HG02970 (cell line): Measurements from ENCODE around the gene ITGA11.

Source experiments
- ATAC-seq: cut with Tn5 transposase; IDR thresholded peaks from one replicate; pipeline ENCODE4 v1.9.1; 2021; ENCODE audit warnings: mild to moderate bottlenecking, moderate library complexity, moderate number of reproducible peaks; ENCODE audit not compliant: unreplicated experiment, low FRiP score

ITGA11 gene

DNA sequence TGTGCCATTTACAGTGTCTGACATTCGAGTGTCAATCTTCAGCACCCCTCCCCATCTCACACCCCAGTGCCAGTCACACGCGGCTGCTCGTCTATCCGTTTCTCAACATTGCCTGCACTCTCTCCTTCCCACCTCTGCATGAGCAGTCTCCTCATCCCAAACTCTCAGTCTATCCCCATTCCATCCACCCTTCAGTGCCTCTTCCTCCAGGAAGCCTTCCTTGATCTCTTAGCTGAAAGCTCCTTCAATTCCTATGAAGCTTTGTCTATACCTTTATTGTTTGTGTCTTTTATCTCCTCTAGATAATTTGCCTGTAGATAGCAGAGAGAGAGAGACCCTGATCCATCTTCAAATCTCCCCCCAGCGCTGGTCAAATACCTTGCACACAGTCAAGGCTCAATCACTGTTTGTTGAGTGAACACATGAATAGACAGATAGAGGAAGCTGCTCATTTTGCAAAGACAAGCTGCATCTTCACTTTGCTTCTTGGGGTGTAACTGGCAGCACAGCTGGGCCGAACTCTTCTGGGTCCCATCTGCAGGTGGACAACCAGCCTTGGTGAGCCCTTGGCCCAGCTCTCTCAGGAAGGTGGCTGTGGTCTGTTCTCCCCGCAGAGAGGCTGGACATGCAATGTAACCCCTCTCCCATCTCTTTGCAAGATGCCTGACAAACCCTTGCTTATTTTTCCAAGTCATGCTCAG is 52.8 kb downstream of the ITGA11 start:
- no peak for ATAC-seq

DNA sequence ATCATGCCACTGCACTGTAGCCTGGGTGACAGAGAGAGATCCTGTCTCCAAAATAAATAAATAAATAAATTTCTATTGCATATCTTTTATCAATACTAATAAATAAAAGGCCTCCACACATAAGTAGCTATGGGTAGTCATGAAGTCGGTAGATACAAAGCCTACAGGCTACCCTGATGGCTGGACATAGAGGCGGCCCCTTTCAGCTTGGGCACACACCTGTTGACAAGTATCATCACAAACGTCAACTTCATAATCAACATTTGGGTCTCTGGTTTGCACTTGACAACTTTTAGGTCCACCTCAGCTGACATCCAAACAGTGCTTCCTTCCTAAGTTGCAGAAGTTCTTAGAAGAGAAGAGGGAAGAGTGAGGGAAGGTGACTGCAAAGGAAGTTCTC is 53.4 kb downstream of the ITGA11 start:
- no peak for ATAC-seq

DNA sequence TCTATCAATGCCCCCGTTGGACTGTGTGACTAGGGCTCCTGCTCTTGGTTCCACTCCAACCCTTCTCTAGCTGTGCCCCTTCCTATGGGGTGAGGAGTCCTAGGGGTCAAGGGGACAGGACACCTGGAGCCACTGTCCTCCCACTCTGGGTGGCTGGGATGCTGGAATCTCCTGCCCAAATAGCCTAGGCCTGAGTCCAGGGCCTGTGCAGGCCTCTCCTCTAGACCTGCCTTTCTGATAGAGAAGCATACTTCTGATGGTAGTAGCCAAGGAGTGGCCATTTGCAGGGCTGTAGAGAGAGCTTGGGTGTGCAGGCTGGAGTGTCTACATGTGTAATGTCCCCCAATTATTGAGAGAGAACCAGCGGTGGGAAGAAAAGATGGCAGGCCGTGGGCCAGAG is 54.2 kb downstream of the ITGA11 start:
- no peak for ATAC-seq

- no peak for ATAC-seq
These were observed 55.4 kb downstream of the ITGA11 start for GRCh38 chr15:68376447-68377060.

- ATAC-seq = no peak
These were observed 56.2 kb downstream of the ITGA11 start for GRCh38 chr15:68375716-68376220.

GRCh38 chr15:68375191-68375631 is 56.8 kb downstream of the ITGA11 start:
- no peak for ATAC-seq

DNA sequence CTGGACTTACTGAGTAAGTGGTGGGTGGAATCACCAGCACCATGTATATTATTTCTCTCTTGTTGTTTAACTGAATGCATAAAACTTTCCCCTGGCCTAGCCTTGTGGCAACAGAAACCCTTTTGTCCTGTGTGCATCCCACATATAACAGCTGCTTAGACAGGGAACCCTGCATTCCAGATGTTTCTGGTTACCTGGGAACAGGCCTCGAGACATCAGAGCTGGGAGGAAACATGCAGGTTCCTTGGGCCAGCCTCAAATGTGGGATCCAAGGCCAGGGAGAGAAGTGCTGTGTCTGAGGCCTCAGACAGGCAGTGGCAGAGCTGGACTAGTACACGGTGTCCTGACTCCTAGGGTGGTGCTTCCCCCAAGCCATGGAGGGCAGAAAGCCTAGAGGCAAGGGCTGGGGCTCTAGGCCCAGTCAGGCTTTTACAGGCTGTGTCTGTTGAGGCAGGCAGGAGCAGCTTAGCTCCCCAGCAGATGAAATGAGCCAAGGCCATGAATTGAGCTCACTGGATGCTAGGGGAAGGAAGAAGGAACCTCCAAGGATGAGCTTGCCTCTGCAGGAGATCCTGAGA is 57.7 kb downstream of the ITGA11 start:
- ATAC-seq = no peak

DNA sequence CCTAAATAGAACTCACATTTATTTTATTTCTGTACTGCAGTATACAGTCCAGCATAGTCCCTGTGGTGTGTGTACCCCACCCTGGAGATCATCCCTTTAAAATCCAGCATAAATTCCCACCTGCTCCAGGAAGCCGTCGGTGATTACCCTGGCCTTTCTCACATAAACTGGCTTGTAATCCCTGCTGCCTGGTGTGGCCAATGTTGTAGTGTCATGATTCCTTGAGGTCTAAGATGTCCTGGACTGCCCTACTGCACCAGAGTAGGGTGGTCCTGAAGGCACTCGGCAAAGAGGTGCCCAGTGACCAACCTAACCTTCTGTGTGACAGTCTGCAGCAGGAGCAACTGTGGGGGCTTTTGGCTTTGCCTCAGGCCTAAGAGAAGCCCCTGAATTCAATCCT is 58.9 kb downstream of the ITGA11 start:
- no peak for ATAC-seq

- no peak for ATAC-seq
These were observed 59.6 kb downstream of the ITGA11 start for GRCh38 chr15:68372291-68372811.

DNA sequence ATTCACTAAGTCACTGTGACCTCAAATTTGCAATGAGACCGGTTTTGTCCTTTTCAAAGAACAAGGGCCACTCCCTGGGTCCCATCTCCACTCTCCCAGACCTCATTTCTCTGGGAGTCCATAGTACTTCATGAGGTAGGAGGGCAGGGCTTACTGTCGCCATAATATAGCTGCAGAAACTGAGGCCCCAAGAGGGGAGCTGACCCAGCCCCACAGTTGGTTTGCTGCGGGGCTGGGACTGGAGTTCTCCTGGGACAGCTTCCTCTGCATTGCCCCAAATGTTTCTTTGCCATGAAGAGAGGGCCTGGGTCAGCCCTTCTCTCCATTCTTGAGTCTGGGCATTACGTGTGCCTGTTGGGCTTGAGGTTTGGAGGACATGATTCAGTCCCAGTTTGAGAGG is 60.1 kb downstream of the ITGA11 start:
- ATAC-seq = no peak

GRCh38 chr15:68371160-68371559 is 60.8 kb downstream of the ITGA11 start:
- ATAC-seq = no peak

- ATAC-seq = no peak
These were observed 61.2 kb downstream of the ITGA11 start for GRCh38 chr15:68370768-68371151.

DNA sequence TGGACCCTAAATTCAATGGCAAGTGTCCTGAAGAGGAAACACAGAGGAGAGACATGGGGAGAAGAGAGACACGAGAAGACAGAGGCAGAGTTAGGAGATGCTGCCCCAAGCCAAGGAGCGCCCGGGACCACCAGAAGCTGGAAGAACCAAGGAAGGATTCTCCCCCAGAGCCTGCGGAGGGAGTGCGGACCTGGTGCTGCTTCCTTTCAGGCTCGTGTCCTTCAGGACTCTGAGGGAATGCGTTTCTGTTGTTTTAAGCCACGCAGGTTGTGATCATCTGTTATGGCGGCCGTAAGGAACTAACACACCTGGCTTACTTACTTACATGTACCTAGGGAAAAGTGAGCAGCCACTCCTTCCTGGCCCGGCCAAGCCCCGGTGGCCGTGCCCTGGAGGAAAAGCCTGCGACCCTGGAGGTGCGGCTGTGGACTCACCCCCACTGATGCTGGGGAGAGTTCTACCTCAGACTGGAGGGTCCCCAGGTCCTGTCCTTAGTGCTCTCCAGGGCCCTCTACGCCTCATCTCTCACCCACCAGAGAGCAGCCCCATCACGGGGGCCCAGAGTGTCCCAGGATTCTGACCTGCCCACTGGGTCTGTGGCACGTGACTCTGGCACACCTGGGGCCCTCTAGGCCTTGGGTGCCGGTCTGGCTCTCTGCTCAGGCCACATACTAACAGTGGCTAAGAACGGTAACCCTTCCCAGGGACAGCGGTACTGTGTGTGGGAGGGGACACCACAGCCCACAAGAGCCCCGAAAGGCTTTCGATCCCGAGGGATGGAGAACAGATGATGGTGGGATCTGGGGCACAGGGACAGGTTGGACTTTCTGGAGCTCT is 61.8 kb downstream of the ITGA11 start:
- ATAC-seq = no peak

DNA sequence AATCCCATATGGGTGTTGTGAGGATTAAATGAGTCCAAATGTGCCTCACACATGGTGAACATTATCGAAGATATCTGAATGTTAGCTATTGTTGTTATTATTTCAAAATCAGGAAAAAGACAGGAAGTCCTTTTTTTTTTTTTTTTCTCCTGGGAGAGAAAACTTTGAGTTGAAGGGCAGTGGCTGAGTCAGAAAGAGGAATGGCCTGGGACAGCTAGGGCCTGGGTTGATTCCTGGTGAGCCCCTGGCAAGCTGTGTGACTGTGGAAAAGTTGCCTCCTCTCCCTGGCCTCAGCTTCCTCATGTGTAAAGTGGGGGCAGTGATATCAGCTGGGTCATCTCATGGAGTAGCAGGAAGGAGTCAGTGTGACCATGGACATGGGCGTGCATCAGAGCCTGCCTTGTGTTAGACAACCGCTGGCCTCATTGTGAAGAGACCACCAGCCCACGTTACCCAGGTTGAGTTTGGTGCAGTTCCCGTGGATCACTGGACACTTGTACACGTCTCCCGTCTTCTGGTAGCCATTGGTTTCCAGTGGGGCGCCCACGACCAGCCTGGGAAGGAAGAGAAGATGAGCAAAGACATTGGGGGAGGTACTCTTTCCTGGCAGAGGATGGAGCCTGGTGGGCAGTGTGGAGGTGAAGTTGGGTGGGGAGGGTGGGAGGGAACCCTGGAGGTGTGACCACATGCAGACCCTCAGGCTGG is 63.1 kb downstream of the ITGA11 start:
- no peak for ATAC-seq

GRCh38 chr15:68367992-68368391 is 64.0 kb downstream of the ITGA11 start:
- ATAC-seq = no peak

GRCh38 chr15:68367226-68367625 is 64.7 kb downstream of the ITGA11 start:
- no peak for ATAC-seq

GRCh38 chr15:68366314-68366713 is 65.6 kb downstream of the ITGA11 start:
- ATAC-seq = no peak

GRCh38 chr15:68365770-68366169 is 66.2 kb downstream of the ITGA11 start:
- no peak for ATAC-seq

- ATAC-seq = no peak
These were observed 66.7 kb downstream of the ITGA11 start for GRCh38 chr15:68365140-68365745.

DNA sequence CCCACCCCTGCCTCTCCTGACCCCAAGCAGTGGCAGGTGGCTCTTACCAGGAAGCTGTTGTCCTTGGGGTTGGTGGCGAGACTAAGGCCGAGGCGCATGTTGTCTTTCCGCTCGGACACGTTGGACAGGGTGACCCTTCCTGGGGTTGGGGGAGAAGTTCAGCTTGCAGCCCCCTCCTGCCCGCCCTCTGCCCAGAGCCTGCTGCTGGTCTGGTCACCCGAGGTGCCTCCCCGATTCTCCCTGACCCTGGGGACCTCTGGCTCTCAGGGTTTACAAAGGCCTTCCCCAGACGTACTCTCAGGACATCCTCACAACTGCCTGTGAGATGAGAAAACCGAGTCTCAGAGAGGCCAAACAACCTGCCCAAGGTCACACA is 67.3 kb downstream of the ITGA11 start:
- ATAC-seq = no peak
